MV-4-11 (cell line): ENCODE measurements around the gene SSR1.
"Not testable (repeated sequence)": the region's sequence is repeated elsewhere in the genome, so short reads cannot be mapped to it uniquely, and the experiment has no call there.

Experiments
- DNase-seq: peaks from one replicate; lab custom pipeline; 2025; lab: John Stamatoyannopoulos, UW

The SSR1 gene

GRCh38 chr6:7276199-7276524, 36.8 kb downstream of the SSR1 start:
- no peak for DNase-seq

DNA sequence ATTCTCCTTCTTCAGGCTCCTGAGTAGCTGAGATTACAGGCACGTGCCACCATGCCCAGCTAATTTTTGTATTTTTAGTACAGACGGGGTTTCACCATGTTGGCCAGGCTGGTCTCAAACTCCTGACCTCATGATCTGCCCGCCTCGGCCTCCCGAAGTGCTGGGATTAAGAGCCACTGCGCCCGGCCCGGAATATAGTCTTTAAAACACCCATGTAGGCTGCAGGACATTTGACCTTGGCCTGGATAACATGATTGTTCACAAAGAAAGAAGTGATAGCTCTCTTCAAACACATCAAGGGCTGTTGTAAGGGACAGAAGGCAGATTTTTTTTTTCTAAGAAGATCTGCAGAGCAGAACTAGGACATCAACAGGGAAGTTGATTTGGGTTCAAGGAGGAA, 38.5 kb downstream of the SSR1 start:
- DNase-seq, result not testable (repeated sequence)

DNA sequence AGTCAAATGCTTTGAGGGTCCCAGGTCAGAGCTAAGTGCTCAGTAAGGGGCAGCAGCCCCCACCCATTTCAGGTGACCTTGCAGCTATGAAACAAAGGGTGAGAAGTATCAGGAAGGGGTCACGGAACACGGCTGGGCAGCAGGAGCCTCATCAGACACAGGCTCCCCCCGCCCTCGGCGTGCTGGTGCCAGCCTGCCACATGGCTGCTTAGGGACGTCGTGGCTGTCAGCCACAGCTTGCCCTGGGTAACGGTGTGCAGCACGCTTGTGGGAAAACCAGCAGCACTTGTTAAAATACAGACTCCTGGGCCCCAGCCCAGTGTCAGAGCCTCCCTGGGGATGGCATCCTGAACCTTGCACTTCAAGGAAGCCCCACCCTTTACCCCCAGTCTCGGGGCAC, 39.3 kb downstream of the SSR1 start:
- no peak for DNase-seq

- DNase-seq, result no peak
These were observed 41.8 kb downstream of the SSR1 start for GRCh38 chr6:7271205-7271534.

DNA sequence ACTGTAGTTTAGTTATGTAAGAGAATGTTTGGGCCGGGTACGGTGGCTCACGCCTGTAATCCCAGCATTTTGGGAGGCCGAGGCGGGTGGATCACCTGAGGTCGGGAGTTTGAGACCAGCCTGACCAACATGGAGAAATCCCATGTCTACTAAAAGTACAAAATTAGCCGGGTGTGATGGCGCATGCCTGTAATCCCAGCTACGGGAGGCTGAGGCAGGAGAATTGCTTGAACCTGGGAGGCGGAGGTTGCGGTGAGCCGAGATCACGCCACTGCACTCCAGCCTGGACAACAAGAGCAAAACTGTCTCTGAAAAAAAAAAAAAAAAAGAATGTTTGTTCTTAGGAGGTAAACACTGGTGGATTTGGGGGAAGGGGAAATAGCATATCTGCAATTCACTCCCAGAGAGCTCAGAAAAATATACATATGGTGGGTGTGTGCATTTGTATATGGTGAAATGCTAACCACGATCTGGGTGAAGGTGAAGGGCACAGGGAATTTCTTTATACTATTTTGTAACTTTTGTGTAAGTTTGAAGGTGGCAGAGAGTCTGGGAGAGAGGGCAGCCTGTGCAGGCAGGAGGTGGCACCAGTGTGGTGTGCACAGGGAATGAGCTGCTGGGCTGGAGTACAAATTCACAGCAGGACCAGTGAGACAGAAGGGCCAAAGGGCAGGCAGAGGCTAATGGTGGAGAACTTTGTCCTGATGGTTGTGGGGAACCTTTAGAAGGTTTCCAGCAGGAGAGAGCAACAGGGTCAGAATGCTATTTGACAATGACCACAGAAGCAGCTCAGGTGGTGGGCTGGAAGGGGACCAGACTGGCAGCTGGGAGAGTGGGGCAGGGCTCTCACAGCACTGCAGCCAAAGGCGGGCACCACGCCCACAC, 42.4 kb downstream of the SSR1 start:
- DNase-seq, result no peak

- no peak for DNase-seq
These were observed 43.2 kb downstream of the SSR1 start for GRCh38 chr6:7269816-7270215.

- no peak for DNase-seq
These were observed 44.0 kb downstream of the SSR1 start for GRCh38 chr6:7268816-7269555.

DNA sequence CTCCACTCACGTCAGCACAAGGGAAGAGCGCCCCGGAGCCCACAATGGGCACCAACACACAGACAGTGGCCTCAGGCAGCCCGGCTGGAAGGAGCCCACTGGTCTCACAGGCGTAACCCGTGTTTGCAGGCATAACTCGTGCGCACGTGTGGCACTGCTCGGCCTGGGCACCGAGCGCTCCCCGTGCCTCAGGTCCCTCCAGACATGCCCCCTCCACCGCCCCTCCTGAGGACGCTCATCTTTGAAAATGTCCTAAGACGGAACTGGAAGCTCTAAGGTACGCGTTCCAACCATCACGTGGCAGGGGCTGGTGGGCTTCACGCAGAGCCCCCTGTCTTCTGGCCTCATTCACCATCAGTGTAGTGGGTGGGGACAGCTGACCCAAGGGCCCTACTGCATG, 44.6 kb downstream of the SSR1 start:
- DNase-seq, result no peak

DNA sequence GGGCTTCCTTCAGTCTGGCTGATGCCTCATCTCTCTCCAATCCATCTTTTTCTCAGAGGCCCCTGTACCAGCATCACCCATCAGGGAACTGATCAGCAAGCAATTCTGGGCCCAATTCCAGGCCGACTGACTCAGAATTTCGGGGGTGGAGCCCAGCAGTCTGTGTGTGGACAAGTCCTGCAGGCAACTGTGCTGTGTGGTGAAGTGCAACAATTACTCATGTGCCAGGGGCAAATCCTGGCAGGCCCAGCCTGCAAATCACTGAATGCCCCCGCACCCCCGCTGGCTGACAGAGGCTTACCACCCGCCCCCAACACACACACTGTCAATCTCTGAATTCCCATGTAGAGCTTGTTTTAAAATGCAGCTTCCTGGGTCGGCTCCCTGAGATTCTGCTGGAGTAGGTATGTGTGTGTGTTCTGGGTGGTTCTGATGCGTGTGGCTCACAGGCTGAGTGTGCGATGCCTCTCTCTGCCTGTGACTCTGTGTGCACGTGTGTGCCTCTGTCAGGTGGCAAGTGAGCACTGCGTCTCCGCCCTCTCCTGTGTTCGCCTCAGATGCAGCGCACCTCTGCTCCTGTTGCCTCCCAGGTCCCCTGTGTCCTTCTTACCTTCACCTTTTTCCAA, 45.4 kb downstream of the SSR1 start:
- DNase-seq, result peak; percentile 72

- no peak for DNase-seq
These were observed 45.9 kb downstream of the SSR1 start for GRCh38 chr6:7267071-7267465.

- not testable (repeated sequence) for DNase-seq
These were observed 47.6 kb downstream of the SSR1 start for GRCh38 chr6:7265385-7265726.

- DNase-seq, result no peak
These were observed 48.2 kb downstream of the SSR1 start for GRCh38 chr6:7264686-7265384.

DNA sequence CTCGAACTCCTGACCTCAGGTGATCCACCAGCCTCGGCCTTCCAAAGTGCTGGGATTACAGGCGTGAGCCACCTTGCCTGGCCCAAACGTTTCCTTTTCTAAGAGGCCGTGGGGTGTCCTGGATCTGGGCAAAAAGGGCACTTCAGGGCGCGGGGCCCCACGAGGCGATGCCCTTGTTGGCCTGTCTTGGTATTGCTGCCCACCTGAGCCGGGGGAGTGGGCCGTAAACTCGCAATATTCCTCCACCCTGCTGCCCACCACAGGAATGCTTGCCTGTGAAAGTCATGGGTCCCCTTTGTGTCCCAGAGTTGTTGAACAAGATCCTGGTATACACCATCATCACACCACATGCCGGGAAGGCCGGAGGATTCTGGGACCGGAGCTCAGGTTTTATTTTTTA, 49.0 kb downstream of the SSR1 start:
- no peak for DNase-seq

DNA sequence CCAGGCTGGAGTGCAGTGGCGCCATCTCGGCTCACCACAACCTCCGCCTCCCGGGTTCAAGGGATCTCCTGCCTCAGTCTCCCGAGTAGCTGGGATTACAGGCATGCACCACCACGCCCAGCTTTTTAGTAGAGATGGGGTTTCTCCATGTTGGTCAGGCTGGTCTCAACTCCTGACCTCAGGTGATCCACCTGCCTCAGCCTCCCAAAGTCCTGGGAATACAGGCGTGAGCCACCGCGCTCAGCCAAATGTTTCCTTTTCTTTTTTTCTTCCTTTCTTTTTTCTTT, 49.5 kb downstream of the SSR1 start:
- DNase-seq, result not testable (repeated sequence)

- DNase-seq, result peak; percentile 81
These were observed 50.1 kb downstream of the SSR1 start for GRCh38 chr6:7262746-7263518.

GRCh38 chr6:7261852-7262461, 51.0 kb downstream of the SSR1 start:
- no peak for DNase-seq

DNA sequence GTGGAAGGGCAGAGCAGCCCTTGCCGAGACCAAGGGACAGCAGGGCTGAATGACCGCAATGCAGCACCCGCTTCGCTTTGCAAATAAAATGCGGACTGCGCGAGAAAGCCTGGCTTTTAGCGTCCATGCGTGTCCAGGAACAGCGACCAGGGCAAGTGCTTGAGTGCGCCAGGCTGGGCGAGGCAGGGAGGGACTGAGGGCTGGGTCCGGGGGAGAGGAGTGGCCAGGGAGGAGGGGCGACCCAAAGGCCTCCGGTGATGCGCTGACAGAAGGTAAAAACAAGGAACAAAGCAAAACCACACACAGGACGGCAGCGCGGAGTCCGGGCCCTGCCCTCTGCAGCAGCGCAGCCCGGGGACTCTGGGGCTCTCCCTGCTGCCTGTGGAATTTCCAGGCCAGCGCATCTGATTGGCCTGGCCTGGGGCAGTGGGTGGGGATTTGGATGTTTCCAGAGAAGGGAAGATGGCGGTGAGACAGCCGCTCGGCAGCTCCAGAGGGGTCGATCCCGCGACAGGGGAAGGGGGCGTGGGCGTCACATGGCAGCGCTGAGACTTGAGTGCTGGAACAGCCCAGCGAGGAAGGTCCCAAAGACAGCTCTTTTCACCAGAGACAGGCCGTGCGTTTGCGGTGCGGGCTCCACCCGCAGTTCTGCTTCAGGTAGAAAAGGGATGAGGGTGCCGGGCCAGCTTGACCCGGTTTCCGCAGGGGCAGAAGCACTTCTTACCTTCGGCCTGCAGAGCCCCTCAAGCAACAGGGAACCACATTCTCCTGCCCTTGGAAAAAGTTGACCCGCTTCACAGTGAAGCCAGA, 51.8 kb downstream of the SSR1 start:
- peak; percentile 78 for DNase-seq

DNA sequence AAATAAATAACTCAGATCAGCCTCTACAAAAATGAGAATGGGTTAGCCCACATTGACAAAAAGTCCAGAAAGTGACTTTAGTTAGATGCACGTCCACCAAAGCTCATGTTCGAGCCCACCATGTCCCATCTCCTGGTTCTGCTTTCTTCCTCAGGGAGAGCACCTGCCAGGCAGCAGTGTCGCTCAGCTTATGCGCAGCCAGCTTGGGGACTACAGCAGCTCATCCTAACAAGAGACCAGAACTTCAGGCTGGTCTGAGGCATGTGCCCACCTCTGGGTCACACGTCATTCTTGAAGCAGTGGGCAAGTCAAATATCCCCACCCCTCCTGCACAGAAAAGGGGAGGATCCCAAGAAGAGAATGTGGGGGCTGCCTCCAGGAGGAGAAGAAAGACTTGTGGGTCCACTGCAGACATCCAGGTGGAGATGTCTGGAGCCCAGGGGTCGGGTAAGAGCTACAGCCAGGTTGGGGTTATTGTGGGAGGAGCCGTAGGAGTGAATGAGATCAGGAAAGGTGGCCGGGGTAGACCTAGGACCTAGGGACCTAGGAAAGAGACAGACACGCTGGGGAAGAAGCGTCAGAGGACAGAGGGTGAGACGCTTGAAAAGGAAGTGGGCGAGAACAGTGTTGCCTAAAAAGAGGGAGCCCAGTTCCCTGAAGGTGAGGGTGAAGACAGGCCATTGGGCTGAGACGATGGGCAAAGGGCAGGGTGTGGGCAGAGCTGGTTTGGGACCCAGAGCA, 52.5 kb downstream of the SSR1 start:
- DNase-seq, result no peak

- no peak for DNase-seq
These were observed 54.7 kb downstream of the SSR1 start for GRCh38 chr6:7258231-7258763.
